ENCODE results near the gene SLN. TPM values are rescaled to one million over a fixed set of nuclear protein-coding genes. Genes with fewer than 3 reads are reported as not detected.

Gene SLN
- total RNA-seq, 1 experiment from 2014 or later, result not detected

- Histone ChIP-seq H3K27me3 (replicated peaks; ENCODE audit: control insufficient read depth, insufficient read depth, low read length) (no peaks in the 10 kb centered on the region), H3K4me3 (ENCODE audit: low read depth, low read length) (no peak overlapping the region), H3K36me3 (ENCODE audit: control insufficient read depth, insufficient read depth, low read length) (no peaks in the 10 kb centered on the region), H3K4me1 (peaks cover 5% of the 10 kb centered on the region; the same call in 1 of the 2 replicates), H3K9me3 (no peaks in the 10 kb centered on the region)
- Mint-ChIP-seq H3K36me3 (ENCODE audit: insufficient read depth, unreplicated experiment) (no peaks in the 10 kb centered on the region), H3K4me3 (ENCODE audit: unreplicated experiment) (no peak overlapping the region), H3K4me1 (ENCODE audit: low read depth, unreplicated experiment) (no peaks in the 10 kb centered on the region), H3K27ac (ENCODE audit: unreplicated experiment) (no peak overlapping the region), H3K27me3 (ENCODE audit: insufficient read depth, unreplicated experiment) (peaks cover 10% of the 10 kb centered on the region), H3K9me3 (ENCODE audit: unreplicated experiment) (peaks cover 9% of the 10 kb centered on the region)
- CTCF ChIA-PET, result interaction anchor here (0.9 kb wide), 1 partner anchor 14 kb away, joined by 3 read pairs; no protein-coding TSS in a partner anchor
- POLR2A ChIA-PET, result interaction anchor here (0.5 kb wide), 1 partner anchor 13 kb away, joined by 4 read pairs; no protein-coding TSS in a partner anchor
- no peak for DNase-seq
- no peak for TF ChIP-seq CTCF (IDR thresholded peaks at IDR 0.05; ENCODE audit: insufficient read depth in 1 of 2, low read depth in 1 of 2, low read length in 1 of 2, severe bottlenecking in 1 of 2, unreplicated experiment in 1 of 2)
- BruUV-seq (replicated peaks), result no TSS peak
- intact Hi-C loops (cut with micrococcal nuclease; ENCODE audit: unreplicated experiment), result no loop called here
These were observed 44.7 kb upstream of the SLN start for GRCh38 chr11:107756553-107756952.

GRCh38 chr11:107752949-107753822, 41.3 kb upstream of the SLN start:
- no TSS peak for BruUV-seq (replicated peaks)
- no peak overlapping the region for H3K27ac Mint-ChIP-seq (ENCODE audit: unreplicated experiment)
- no peaks in the 10 kb centered on the region for H3K36me3 Mint-ChIP-seq (ENCODE audit: insufficient read depth, unreplicated experiment)
- ChIA-PET POLR2A (no interaction called here), CTCF (no interaction called here)
- H3K9me3 Mint-ChIP-seq (ENCODE audit: unreplicated experiment), result no peaks in the 10 kb centered on the region
- intact Hi-C loops (cut with micrococcal nuclease; ENCODE audit: unreplicated experiment), result no loop called here
- Histone ChIP-seq H3K9me3 (no peaks in the 10 kb centered on the region), H3K4me1 (no peaks in the 10 kb centered on the region; the same call in 1 of the 2 replicates), H3K36me3 (ENCODE audit: control insufficient read depth, insufficient read depth, low read length) (no peaks in the 10 kb centered on the region), H3K27me3 (replicated peaks; ENCODE audit: control insufficient read depth, insufficient read depth, low read length) (0 out of 2 replicates have a peak, but pooled peaks cover 1% of the 10 kb centered on the region), H3K4me3 (ENCODE audit: low read depth, low read length) (no peak overlapping the region)
- peaks cover 34% of the 10 kb centered on the region for H3K27me3 Mint-ChIP-seq (ENCODE audit: insufficient read depth, unreplicated experiment)
- H3K4me3 Mint-ChIP-seq (ENCODE audit: unreplicated experiment), result no peak overlapping the region
- H3K4me1 Mint-ChIP-seq (ENCODE audit: low read depth, unreplicated experiment), result no peaks in the 10 kb centered on the region
- no peak for TF ChIP-seq CTCF (IDR thresholded peaks at IDR 0.05; ENCODE audit: insufficient read depth in 1 of 2, low read depth in 1 of 2, low read length in 1 of 2, severe bottlenecking in 1 of 2, unreplicated experiment in 1 of 2)
- DNase-seq, result no peak

GRCh38 chr11:107752508-107752907, 40.7 kb upstream of the SLN start:
- Mint-ChIP-seq H3K36me3 (ENCODE audit: insufficient read depth, unreplicated experiment) (no peaks in the 10 kb centered on the region), H3K27ac (ENCODE audit: unreplicated experiment) (no peak overlapping the region), H3K27me3 (ENCODE audit: insufficient read depth, unreplicated experiment) (peaks cover 36% of the 10 kb centered on the region), H3K9me3 (ENCODE audit: unreplicated experiment) (no peaks in the 10 kb centered on the region), H3K4me3 (ENCODE audit: unreplicated experiment) (no peak overlapping the region), H3K4me1 (ENCODE audit: low read depth, unreplicated experiment) (no peaks in the 10 kb centered on the region)
- no peak overlapping the region for H3K4me3 ChIP-seq (ENCODE audit: low read depth, low read length)
- TF ChIP-seq CTCF (IDR thresholded peaks at IDR 0.05; ENCODE audit: insufficient read depth in 1 of 2, low read depth in 1 of 2, low read length in 1 of 2, severe bottlenecking in 1 of 2, unreplicated experiment in 1 of 2), result no peak
- no TSS peak for BruUV-seq (replicated peaks)
- no peak for DNase-seq
- no peaks in the 10 kb centered on the region for H3K36me3 ChIP-seq (ENCODE audit: control insufficient read depth, insufficient read depth, low read length)
- peaks cover 1% of the 10 kb centered on the region; the same call in 1 of the 2 replicates for H3K27me3 ChIP-seq (replicated peaks; ENCODE audit: control insufficient read depth, insufficient read depth, low read length)
- no peaks in the 10 kb centered on the region for H3K4me1 ChIP-seq
- intact Hi-C loops (cut with micrococcal nuclease; ENCODE audit: unreplicated experiment), result no loop called here
- ChIA-PET CTCF (no interaction called here), POLR2A (no interaction called here)
- H3K9me3 ChIP-seq, result no peaks in the 10 kb centered on the region
